SIG-M5 treated with dmso at 0.1 percent for 504 hours (cell line): ENCODE results near the gene SEC14L1.
A peak's percentile ranks its signal among the peaks of the same experiment; 100 is the strongest.
"Not testable (repeated sequence)": the region's sequence is repeated elsewhere in the genome, so short reads cannot be mapped to it uniquely, and the experiment has no call there.

ENCODE experiments used
- DNase-seq: peaks from one replicate; lab custom pipeline; 2025; ENCODE audit not compliant: unreplicated experiment; lab: John Stamatoyannopoulos, UW

SEC14L1 gene

GRCh38 chr17:77140166-77140877 is 447 bp upstream of the SEC14L1 start:
- peak; percentile 98 for DNase-seq

- no peak for DNase-seq
These were observed 1.2 kb downstream of the SEC14L1 start for GRCh38 chr17:77141846-77142449.

- DNase-seq: no peak
These were observed 1.9 kb downstream of the SEC14L1 start for GRCh38 chr17:77142689-77143088.

GRCh38 chr17:77143306-77143705 is 2.5 kb downstream of the SEC14L1 start:
- no peak for DNase-seq

GRCh38 chr17:77144227-77144626 is 3.5 kb downstream of the SEC14L1 start:
- DNase-seq: no peak

GRCh38 chr17:77145224-77145611 is 4.4 kb downstream of the SEC14L1 start:
- DNase-seq: no peak

- no peak for DNase-seq
These were observed 5.0 kb downstream of the SEC14L1 start for GRCh38 chr17:77145612-77146245.

GRCh38 chr17:77146246-77146632 is 5.5 kb downstream of the SEC14L1 start:
- DNase-seq: no peak

- DNase-seq: no peak
These were observed 6.1 kb downstream of the SEC14L1 start for GRCh38 chr17:77146882-77147281.

GRCh38 chr17:77147357-77147801 is 6.6 kb downstream of the SEC14L1 start:
- no peak for DNase-seq

- no peak for DNase-seq
These were observed 7.5 kb downstream of the SEC14L1 start for GRCh38 chr17:77148077-77148939.

- DNase-seq: no peak
These were observed 8.3 kb downstream of the SEC14L1 start for GRCh38 chr17:77148940-77149510.

GRCh38 chr17:77150196-77150595 is 9.4 kb downstream of the SEC14L1 start:
- DNase-seq: no peak

- DNase-seq: no peak
These were observed 10.4 kb downstream of the SEC14L1 start for GRCh38 chr17:77151186-77151585.

GRCh38 chr17:77152056-77152455 is 11.3 kb downstream of the SEC14L1 start:
- DNase-seq: not testable (repeated sequence)

GRCh38 chr17:77153472-77153871 is 12.7 kb downstream of the SEC14L1 start:
- DNase-seq: no peak

- DNase-seq: no peak
These were observed 13.3 kb downstream of the SEC14L1 start for GRCh38 chr17:77153999-77154586.

- DNase-seq: no peak
These were observed 14.4 kb downstream of the SEC14L1 start for GRCh38 chr17:77155125-77155524.

GRCh38 chr17:77157766-77158165 is 17.0 kb downstream of the SEC14L1 start:
- not testable (repeated sequence) for DNase-seq

GRCh38 chr17:77160091-77160874 is 19.5 kb downstream of the SEC14L1 start:
- no peak for DNase-seq
